Measurements from ENCODE around the gene SNRNP27.

DNA sequence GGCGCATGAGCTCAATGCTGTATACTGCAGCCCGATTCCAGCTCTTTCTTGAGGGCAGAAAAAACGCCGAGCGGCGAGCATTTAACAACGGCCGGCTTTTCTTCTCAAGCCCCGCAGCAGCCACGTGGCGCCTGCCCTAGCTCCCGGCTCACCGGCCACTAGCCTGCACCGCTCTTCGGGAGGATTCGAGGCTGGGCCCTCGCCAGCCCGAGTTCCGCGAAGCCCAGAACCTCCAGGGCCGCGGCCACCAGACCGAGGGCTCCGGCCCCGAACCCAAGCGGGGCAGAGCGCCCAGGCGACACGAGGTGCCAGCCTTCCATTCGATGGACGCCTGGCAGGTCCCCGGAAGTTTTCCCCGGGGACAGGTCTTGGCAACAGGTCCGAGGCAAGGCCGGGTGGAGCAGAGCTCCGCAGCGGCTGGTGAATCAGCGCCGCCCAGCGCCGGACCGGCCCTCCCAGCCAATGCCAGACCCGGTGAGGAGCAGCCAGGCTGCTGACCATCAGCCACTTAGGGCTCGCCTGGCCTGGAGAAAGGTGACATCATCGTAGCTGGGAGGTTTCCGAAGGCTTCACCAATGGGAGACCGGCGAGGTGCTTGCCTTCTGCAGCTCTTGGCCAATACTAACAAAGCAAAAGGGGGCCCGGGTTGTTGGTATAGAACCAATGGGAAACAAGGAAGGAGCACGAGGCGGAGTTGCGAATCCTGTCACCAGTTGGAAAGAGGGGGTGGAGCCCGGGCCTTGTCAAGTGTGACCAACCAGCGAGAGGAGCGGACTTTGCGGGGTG, 20.6 kb downstream of the SNRNP27 start:
- TF ChIP-seq, protein P1, sequence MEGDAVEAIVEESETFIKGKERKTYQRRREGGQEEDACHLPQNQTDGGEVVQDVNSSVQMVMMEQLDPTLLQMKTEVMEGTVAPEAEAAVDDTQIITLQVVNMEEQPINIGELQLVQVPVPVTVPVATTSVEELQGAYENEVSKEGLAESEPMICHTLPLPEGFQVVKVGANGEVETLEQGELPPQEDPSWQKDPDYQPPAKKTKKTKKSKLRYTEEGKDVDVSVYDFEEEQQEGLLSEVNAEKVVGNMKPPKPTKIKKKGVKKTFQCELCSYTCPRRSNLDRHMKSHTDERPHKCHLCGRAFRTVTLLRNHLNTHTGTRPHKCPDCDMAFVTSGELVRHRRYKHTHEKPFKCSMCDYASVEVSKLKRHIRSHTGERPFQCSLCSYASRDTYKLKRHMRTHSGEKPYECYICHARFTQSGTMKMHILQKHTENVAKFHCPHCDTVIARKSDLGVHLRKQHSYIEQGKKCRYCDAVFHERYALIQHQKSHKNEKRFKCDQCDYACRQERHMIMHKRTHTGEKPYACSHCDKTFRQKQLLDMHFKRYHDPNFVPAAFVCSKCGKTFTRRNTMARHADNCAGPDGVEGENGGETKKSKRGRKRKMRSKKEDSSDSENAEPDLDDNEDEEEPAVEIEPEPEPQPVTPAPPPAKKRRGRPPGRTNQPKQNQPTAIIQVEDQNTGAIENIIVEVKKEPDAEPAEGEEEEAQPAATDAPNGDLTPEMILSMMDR (conservative IDR thresholded peaks at IDR 0.05; ENCODE audit: low read depth, low read length) = 0 out of 2 replicates have a peak, but pooled peaks have one; percentile 20
- TF ChIP-seq EZH2 (IDR thresholded peaks at IDR 0.05; ENCODE audit: borderline replicate concordance, low read depth, low read length, poor library complexity, severe bottlenecking) = no peak
